NCI-H345 treated with DMSO at 0.1 percent for 48 hours (cell line): ENCODE data around the gene OSBPL5.
A peak's percentile ranks its signal among the peaks of the same experiment; 100 is the strongest.

Source experiments
- DNase-seq: peaks from one replicate; lab custom pipeline; 2025; ENCODE audit not compliant: unreplicated experiment; lab: John Stamatoyannopoulos, UW

The OSBPL5 gene

DNA sequence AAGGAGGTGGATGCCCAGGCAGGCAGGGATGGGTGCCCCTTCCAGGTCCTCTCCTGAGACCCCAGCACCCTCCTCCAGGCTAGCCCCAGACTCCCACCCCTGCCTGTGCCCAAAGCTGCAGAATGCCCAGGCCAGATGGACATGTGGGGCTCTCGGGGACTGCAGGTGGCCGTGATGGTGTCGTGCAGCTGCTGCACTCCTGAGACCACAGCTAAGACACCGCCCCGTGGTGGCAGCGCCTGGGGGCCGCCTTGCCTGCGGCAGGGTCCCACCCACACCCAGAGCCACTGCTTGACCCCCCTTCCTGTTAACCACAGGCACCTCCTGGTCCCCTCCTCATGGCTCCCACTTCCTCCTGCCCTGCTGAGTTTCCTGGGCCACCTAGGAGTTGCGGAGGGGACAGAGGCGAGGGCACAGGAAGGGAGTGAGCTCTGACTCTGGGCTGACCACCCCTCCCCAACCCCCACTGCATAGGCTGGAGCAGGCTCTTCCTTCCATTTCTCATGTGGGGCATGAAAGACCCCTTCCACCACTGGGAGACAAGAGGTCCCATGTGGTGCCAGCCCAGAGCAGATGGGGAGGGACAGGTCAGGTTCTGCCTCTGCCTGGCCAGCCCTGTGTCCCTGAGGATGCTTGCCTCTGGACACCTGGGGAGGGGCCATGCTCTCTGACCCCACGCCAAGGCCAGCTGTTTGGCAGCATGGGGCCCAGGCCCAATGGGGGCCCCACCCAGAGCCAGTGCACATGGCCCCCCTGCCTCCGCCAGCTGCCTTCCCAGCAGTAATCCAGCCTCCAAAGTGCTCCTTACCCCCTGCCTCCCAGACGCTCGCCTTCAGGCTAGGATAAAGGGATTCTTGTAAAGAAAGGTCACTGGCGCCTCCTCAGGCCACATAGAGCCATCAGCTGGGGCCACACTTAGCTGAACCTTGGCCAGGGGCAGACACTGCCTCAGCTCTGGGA lies 29.3 kb downstream of the OSBPL5 start:
- DNase-seq = no peak

DNA sequence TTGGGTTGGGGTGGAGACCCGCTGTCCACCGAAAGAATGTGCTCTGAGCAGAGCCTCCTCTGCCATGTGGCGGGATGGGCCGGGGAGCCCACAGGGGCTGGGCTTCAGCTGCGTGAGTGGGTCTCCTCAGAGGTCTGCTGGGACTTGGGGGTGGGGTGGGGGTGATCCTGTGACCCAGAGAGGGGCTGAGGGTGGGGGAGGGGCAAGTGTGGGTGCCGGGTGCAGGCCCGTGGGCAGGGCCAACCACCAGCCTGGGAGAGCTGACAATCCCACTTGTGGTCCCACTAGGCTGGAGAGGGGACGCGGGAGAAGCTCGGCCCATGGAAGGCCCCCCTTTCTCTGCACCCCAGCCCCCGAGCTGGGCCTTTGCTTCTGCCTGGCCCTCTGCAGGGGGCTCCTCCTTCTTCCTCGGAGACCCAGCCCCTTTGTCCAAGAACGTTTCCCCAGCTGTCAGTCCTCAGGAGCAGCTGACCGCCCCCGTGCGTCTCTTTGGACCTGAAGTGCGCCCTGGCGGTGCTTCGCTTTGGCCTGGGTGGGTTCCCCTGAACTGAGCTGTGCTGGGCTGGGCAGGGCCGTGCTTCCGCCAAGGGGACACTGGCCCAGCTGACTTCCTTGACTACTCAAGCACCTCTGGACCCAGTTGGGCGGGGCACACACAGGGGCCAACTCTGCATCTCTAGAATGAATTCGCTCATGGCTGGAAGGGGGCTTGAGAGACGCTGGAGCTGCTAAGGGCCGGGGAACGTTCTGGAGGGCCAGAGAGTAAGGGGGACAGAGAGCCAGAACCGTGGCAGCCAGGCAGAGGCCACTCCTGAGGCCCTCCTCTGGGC lies 30.2 kb downstream of the OSBPL5 start:
- no peak for DNase-seq

DNA sequence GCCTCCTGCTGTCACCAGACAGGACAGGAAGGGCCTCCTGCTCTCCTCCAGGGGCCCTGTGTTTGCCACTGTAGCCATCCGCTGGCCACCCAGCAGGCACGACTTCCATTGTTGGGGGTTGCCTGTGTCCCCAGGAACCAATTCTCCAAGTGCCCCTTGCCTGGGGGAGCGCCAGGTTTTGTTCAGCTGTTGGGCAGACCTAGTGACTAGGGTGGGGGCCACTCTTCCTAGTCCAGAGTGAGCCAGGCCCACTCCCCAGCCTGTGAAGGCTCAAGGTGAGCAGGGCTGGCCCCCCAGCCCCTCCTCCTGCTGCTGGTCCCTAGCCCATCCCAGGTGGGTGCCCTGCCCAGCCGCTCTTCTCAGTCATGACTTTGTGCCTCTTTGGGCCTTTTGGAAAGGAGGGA lies 30.9 kb downstream of the OSBPL5 start:
- no peak for DNase-seq

DNA sequence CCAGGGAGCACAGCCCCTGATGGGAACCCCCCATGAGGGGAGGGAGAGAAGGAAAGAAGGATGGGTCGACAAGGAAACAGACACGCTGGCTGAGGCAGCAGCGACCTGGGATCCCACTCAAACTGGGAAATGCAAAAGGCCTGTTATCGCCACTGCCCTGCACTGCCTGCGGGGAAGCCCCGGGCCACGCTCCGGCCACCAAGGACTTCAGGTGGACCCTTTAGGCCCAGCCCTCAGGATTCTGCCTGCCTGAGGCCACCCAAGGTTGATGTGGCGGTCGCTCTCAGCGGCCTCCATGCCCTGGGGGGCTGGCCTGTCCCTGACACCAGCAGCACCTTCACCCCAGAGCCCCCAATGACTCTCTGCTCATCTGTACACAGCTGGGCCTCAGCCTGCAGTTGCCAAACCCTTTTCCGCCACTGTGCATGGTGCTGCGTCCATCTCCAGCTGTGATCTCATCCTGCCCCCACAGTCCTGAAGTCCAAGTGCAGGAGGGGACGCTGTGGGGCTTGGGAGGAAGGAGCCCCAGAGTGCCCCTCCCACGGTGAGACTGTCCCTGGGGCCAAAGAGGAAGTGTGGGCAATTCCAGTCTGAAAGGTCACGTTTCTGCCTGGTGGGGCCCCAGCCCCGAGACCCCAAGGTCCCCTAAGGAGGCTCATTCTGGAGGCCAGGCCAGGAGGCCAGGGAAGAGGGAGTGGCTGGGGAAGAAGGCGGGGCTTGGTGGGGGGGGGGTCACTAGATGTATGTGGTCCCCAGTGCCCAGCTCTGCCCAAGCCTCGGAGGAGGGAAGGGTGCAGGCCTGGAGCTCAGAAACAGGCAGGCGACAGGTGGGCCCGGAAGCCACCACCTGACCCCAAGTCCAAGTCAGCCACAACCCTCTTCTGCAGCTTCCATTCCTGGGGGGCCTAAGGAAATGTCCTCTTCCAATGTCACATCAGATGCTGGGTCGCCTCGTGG lies 31.6 kb downstream of the OSBPL5 start:
- DNase-seq = no peak

DNA sequence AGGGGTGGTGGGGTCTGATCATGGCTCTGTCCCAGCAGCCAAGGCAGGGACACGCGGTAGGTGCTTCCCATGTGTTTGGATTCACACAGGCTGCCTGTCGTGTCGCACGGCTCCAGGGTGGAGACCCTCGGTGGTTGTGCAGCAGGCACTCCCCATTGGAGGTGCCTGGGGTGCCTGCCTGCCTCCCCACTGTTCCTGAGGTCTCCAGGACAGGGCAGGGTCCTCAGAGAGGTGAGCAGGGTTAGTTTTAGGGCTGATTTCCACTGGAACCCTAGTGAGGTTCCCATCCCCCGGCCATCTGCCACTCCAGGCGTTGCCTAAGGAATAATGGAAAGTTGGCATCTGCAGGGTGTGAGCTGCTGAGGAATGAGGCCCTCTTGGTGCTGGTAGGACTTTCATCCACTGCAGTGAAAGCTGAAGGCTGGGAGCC lies 32.3 kb downstream of the OSBPL5 start:
- no peak for DNase-seq

DNA sequence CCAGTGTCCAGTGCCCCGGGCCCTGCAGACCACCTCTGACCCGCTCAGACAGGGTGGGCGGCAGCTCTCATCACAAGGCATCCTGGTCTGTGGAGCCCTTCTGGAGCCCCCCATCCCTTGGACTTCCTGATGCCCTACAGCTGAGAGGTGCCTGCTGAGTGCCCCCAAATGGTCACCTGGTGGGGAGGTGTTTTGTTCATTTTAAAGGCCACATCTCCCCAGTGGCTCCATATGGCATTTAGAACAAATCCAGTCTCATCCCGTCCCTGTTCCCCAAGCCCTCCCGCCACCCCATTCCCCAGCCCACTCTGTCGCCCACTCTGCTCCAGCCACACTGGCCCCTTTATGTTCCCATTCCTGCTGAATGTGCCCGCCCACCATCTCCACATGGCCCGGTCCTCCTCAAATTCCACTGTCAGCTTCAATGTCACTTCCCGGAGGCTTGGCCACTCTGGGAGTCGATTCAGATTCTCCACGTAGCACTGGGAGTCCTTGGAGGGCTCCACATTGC lies 32.8 kb downstream of the OSBPL5 start:
- no peak for DNase-seq

DNA sequence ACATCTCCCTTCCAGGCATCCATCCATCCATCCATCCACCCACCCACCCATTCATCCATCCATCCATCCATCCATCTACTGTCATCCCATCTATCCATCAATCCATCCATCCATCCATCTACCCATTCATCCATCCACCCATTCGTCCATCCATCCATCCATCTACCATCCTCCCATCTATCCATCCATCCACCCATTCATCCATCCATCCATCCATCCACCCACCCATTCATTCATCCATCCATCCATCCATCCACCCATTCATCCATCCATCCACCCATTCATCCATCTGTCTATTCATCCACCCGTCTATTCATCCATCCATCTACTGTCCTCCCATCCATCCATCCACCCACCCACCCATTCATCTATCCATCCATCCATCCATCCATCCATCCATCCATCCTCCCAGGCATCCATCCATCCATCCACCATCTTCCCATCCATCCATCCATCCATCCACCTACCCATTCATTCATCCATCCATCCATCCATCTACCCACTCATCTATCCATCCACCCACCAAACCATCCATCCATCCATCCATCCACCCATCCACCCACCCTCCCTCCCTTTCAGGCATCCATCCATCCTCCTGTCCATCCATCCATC lies 33.7 kb downstream of the OSBPL5 start:
- no peak for DNase-seq

DNA sequence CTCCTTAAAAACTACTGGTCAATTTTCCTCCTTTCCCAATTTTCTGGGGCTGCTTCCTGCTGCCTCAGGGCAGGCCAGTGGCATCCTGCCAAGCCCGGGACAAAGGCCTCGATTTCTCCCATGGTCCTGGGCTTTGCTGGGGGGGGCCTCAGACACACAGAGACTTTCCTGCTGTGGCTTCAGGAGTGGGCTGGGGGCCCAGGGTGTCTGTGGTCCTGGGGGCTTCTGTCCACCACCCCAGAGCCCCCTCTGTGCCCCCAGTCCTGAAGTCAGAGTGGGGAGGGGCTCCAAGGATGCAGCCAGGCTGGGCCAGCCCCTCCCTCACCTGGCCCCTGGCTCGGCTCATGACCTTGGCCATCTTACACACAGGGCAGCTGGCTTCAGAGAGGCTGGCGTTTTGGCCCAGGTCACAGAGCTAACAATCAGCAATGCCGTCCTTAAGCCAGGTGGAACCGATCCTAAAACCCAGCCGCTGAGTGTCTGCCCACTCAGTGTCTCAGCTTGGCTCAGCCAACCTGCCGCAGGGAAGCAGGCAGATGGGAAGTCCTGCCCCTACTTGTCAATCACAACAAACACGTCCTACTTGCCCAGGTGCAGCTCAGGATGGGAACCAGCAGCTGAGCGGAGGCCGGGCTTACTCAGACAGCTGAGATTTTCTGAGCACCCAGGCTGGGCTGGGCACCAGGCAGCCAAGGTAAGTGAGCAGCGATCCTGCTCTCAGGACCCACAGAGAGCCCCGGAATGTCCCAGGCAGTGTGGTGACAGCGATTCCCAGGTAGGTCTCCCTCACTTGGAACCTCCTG lies 34.6 kb downstream of the OSBPL5 start:
- peak; percentile 55 for DNase-seq

DNA sequence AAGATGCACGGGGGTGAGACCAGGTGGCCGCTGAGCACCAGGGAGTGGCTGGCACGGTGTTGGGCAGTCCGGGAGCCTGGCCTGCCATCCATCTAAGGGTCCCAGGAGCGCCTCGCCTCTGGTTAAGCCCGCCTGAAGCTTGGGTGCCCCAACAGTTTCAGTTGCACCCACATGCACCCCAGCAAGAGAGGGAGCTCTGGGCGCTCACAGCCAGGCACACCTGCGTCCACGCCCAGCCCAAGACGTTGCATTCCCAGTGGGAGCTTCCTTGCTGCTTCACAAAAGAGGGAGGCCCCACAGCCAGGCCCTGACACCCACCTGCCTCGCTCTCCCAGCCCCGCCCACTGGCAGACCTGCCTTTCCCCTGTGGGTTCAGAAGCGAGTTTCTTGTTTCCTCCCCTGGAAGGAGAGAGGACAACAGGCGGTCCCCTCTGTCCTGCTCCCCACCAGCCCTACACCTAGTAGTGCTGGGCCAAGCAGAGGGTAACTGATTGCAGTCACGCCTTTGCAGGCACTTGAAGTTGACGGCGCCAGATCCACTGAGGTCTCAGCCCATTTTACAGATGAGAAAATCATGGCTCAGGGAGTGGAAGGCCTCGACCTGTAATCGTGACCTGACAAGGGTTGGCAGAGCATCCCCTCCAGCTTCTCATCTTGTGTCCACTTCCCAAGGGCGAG lies 35.4 kb downstream of the OSBPL5 start:
- no peak for DNase-seq

DNA sequence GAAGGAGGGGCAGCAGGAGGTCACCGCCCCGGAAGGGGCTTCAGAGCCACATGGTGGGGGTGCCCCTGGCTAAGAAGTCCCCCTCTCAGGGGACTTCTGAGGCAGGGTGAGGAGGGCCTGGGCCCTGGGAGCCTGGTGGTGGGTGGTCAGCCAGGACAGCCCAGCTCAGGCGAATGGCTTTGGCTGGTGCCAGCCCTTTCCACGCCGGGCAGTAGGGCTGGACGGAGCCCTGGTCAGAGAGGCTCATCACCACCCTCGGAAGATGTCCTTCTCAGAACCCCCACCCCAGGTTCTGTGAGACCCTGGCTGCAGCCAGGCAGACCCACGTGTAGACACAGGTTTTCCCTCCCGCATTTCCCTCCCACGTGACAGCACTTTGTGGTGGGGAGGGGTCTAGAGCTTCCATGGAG lies 35.9 kb downstream of the OSBPL5 start:
- no peak for DNase-seq

DNA sequence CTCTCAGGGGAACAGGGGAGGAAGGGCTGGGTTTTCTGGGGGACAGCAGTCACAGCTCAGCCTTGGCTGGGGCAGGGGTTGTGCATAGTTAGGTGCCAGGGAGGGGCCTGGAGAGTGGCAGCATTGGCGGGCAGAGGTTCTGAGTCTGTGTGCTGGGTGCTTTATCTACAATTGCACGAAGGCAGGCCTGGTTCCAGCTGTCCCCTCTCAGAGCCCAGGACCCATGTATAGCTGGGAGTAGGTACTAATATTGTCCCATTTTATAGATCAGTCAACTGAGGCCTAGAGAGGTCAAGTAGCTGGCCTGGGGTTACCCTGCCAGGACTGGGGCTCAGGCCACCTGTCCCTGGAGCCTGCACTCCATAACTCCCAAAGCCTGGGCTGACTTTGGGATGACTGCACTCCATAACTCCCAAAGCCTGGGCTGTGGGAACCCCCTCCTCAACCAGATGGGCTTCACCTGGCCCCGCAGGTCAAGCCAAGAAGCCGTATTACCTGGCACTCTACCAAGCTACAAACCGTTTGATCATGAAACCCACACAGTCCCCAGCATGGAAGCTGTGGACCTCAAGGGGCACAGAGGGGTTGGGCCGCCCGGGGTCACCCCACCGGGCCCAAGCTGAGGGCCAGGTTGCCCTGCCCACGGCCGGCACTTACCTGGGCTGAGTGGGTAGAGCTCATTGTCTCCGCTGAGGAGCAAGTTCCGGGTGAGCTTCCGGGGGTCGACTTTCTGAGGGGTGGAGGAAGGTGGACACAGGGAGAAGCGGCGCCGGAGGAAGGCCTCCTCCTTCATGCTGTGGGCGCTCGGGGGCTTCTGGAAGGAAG lies 36.5 kb downstream of the OSBPL5 start:
- no peak for DNase-seq

DNA sequence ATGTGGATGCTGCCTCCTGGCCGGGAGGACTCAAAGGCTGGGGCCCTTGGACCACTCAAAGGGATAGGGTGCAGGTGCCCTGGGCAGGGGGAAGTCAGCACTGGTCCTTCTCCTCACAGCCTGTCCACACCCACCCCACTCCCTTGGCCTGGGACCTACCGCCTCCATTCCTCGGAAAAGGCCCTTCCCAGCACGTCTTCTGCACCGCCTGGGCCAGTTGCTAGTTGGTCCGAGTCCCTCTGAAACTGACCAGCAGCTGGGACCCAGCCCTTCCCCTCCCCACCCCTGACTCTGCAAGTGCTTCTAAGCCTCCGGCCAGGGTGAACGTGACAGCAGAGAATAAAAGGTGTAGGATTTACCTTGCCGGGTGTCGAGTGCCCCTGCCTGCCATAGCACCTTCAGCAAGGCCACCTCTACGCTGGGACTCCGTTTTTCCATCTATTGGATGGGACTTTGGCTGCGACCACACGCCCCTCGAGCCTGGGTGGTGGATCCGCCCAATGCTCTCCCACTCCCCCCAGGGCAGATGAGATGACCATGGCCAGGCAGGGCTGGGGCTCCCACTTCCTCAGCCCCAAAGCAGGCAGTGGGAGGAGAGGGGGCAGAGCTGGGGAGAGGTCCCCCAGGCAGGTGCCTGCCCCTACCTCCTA lies 37.3 kb downstream of the OSBPL5 start:
- DNase-seq = no peak

DNA sequence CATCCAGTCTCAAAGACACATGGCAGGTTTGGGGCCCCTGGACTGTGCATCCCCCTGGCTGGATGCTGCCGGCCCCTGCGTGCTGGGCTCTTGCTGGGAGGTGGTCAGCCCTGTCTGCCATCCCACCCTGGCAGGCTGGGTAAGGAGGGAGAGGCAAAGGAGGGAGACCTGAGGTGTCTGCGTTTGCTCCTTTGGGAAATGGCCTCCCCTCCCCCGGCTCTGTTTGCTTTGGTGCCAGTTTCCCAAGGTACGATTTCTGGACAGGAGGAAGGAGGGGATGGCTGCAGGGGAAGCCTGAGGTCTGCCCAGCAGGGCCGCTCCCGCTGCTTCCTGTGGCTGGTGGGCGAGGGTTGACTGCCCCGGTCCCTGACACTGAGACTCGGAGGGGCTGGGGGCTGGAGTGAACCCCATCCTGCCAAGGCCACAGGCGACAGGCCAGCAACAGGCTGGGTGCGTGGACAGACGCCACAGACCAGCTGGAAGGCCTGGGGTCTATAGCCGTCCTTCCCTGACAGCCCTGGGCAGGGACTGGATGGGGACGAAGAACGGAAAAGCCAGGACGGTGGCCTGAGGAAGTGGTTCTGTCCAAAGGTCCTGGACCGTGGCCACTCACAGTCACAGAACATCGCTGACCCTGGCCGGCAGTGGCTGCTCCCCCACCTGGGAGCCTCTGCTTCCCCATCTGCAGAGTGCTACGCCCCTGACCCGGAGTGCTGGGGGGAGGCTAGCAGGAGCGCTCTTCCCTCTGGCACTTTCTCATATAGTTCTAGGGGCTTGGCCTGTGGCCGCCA lies 38.0 kb downstream of the OSBPL5 start:
- DNase-seq = no peak

DNA sequence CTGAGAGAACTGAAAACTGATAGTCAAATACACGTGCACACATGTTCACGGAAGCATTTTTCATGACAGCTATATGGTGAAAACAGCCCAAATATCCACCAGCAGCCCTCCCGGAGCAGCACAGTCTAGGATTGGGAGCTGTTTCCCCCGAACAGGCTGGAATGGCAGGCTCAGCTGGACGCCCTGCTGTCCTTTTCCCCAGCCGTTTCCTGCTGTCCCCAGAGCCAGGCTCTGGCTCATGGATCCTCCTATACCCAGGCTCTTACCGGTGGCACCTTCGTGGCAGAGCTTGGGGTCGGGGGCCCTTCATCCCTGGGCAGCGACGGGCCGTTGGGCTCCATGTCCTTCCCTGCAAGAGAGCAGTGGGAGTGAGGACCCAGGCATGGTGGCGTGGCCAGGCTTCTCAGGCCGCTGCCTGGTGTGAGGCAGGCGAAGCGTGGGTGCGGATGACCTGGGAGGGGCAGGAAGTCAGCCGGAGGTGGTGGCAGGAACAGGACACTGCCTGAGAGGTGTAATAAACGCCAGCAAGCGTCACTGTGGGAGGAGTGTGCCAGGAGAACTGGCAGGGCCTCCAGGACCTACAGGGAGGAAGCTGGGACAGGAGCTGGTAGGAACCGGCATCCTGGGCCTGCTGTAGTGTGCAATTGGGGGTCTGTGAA lies 38.8 kb downstream of the OSBPL5 start:
- no peak for DNase-seq

DNA sequence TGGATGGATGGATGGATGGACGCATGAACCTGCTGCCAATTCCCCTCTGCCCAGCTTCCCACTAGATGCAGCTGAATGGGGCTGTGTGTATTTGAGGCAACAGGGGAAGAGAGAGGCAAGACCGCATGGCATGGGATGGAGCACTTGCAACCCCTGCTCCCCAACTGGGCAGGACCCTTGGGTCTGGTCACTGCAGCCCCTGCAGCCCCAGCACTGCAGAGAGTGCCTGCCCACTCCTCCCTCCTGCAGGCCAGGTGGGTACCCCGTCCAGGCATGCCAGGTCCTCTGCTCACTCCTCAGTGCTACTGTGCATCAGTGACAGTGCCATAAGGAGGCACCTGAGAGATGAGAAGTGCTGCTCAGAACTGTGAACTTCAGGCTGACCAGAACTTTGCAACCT lies 40.3 kb downstream of the OSBPL5 start:
- no peak for DNase-seq
